Mesendoderm (in vitro differentiated cells): ENCODE data around the gene AGFG2.

Experiments
- DNase-seq: peaks from one replicate; pipeline ENCODE4 v3.0.0; 2013
- H2AK5ac ChIP-seq: 2 replicates; pipeline ENCODE4 v1.6.1; 2013; ENCODE audit warnings: low read length, inconsistent platforms
- H2BK120ac ChIP-seq: 2 replicates; pipeline ENCODE4 v1.6.1; 2013; ENCODE audit warnings: low read depth, mild to moderate bottlenecking, low read length, moderate library complexity, mixed read lengths
- H2BK15ac ChIP-seq: replicated peaks from 2 replicates; pipeline ENCODE4 v1.6.1; 2013; ENCODE audit warnings: low read depth, mild to moderate bottlenecking, moderate library complexity
- H2BK5ac ChIP-seq: 2 replicates; pipeline ENCODE4 v1.6.1; 2013; ENCODE audit warnings: low read length, inconsistent platforms
- H3K18ac ChIP-seq: 2 replicates; pipeline ENCODE4 v1.6.1; 2013; ENCODE audit warnings: mild to moderate bottlenecking, low read length, mixed read lengths
- H3K23ac ChIP-seq: one replicate; pipeline ENCODE4 v1.6.1; 2013; ENCODE audit warnings: low read length
- H3K27ac ChIP-seq: 2 replicates; pipeline ENCODE4 v1.5.1; 2013; ENCODE audit warnings: low read depth, mild to moderate bottlenecking, inconsistent platforms, low read length, moderate library complexity
- H3K27me3 ChIP-seq: 2 replicates; pipeline ENCODE4 v1.6.1; 2013; ENCODE audit warnings: low read length, control low read depth, mild to moderate bottlenecking, inconsistent platforms; ENCODE audit not compliant: insufficient read depth, poor library complexity
- H3K36me3 ChIP-seq: 2 replicates; pipeline ENCODE4 v1.6.1; 2013; ENCODE audit warnings: low read length, inconsistent platforms; ENCODE audit not compliant: control insufficient read depth, insufficient read depth
- H3K4ac ChIP-seq: one replicate; pipeline ENCODE4 v1.6.1; 2013; ENCODE audit warnings: low read depth, mild to moderate bottlenecking, low read length, moderate library complexity
- H3K4me1 ChIP-seq: 2 replicates; pipeline ENCODE4 v1.6.1; 2013; ENCODE audit warnings: low read depth, low read length, inconsistent platforms; ENCODE audit not compliant: control insufficient read depth
- H3K4me2 ChIP-seq: 2 replicates; pipeline ENCODE4 v1.6.1; 2013; ENCODE audit warnings: low read length
- H3K4me3 ChIP-seq: 2 replicates; pipeline ENCODE4 v1.5.1; 2013; ENCODE audit warnings: mild to moderate bottlenecking, low read length
- H3K56ac ChIP-seq: one replicate; pipeline ENCODE4 v1.6.1; 2013; ENCODE audit warnings: low read length
- H3K79me1 ChIP-seq: 2 replicates; pipeline ENCODE4 v1.6.1; 2013; ENCODE audit warnings: low read length, inconsistent platforms
- H3K79me2 ChIP-seq: 2 replicates; pipeline ENCODE4 v1.6.1; 2013; ENCODE audit warnings: mild to moderate bottlenecking, low read length; ENCODE audit not compliant: control insufficient read depth, insufficient read depth
- H3K9ac ChIP-seq: 2 replicates; pipeline ENCODE4 v1.6.1; 2013; ENCODE audit warnings: low read length, inconsistent platforms
- H4K5ac ChIP-seq: one replicate; pipeline ENCODE4 v1.6.1; 2013; ENCODE audit warnings: low read length
- H4K8ac ChIP-seq: one replicate; pipeline ENCODE4 v1.6.1; 2013; ENCODE audit warnings: low read depth, mild to moderate bottlenecking, control low read depth, low read length, moderate library complexity
- WGBS: extraction: QIAGEN DNeasy Blood & Tissue Kit; methylation state at CpG from one replicate; pipeline ENCODE4 v1.1.7; 2013; ENCODE audit warnings: low lambda C conversion rate, missing lambda C conversion rate; ENCODE audit not compliant: insufficient coverage; ENCODE audit errors: extremely low coverage; 5-methylcytosine and 5-hydroxymethylcytosine counted together

AGFG2 gene

DNA sequence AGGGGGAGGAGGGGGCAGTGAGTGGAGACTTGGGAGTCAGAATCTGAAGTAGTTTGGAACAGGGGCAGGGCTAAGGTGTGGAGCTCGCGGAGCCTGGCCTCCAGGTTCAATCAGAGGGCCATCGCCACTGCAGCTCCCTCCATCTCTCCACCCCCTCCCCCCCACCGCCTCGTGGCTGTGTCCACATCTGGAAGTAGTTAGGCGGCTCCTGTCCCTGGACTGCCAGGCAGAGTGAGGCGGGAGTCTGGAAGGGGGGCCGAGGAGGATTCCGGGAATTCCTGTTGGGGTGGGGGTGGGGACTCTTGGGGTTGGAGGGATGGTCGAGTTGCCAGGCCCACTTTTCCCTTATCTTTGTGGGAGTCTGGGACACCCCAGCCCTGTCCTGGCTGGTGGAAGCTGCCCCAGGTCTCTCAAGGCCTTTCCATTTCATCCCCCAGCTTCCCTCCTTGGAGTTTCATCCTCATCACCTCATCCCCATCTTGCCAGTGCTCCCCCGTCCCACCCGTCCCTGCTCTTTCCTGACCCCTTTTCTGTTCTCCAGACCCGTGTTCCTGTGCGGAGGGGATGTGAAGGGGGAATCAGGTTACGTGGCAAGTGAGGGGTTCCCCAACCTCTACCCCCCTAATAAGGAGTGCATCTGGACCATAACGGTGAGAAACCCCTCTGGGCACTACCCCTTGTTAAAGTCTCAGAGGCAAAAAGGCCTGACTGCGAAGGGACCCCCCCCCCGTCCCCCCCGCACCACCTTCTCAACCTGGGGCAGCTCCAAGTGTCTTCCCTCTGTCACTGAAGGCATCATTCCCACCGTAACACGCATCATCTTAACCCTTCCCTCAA, 64.1 kb downstream of the AGFG2 start:
- no peak overlapping the region for H3K4me3 ChIP-seq
- H3K36me3 ChIP-seq: no peaks in the 10 kb centered on the region
- peak overlapping the region; percentile 41 for H3K4ac ChIP-seq
- H3K4me1 ChIP-seq: peaks cover 8% of the 10 kb centered on the region
- no peak overlapping the region for H2BK15ac ChIP-seq
- DNase-seq: peak; percentile 90
- no peak overlapping the region for H3K18ac ChIP-seq
- no peak overlapping the region for H3K23ac ChIP-seq
- H3K79me2 ChIP-seq: no peaks in the 10 kb centered on the region
- H4K5ac ChIP-seq: no peak overlapping the region
- H3K79me1 ChIP-seq: no peaks in the 10 kb centered on the region
- no peak overlapping the region for H2BK5ac ChIP-seq
- no peak overlapping the region for H2BK120ac ChIP-seq
- H4K8ac ChIP-seq: no peak overlapping the region
- H3K27ac ChIP-seq: peak overlapping the region; percentile 17
- H3K56ac ChIP-seq: peak overlapping the region; percentile 95
- H3K27me3 ChIP-seq: no peaks in the 10 kb centered on the region
- peak overlapping the region; percentile 69 for H3K4me2 ChIP-seq
- H2AK5ac ChIP-seq: peak overlapping the region; percentile 98
- WGBS: no CpG with 5 or more reads among the region's 21 CpGs
- H3K9ac ChIP-seq: peak overlapping the region; percentile 73

- H2BK120ac ChIP-seq: no peak overlapping the region
- no peak overlapping the region for H2BK15ac ChIP-seq
- H3K27ac ChIP-seq: no peak overlapping the region
- no peak overlapping the region for H3K4ac ChIP-seq
- H3K4me2 ChIP-seq: peak overlapping the region; percentile 69
- H3K79me1 ChIP-seq: no peaks in the 10 kb centered on the region
- no peak overlapping the region for H3K23ac ChIP-seq
- no peak overlapping the region for H4K5ac ChIP-seq
- H3K18ac ChIP-seq: no peak overlapping the region
- H3K79me2 ChIP-seq: no peaks in the 10 kb centered on the region
- peak overlapping the region; percentile 72 for H3K9ac ChIP-seq
- H3K4me1 ChIP-seq: peaks cover 8% of the 10 kb centered on the region
- DNase-seq: peak; percentile 83
- no peaks in the 10 kb centered on the region for H3K36me3 ChIP-seq
- no CpG with 5 or more reads among the region's 10 CpGs for WGBS
- H2AK5ac ChIP-seq: no peak overlapping the region
- no peaks in the 10 kb centered on the region for H3K27me3 ChIP-seq
- no peak overlapping the region for H4K8ac ChIP-seq
- peak overlapping the region; percentile 16 for H3K4me3 ChIP-seq
- peak overlapping the region; percentile 95 for H3K56ac ChIP-seq
- no peak overlapping the region for H2BK5ac ChIP-seq
Observed at GRCh38 chr7:100603726-100604027, 64.7 kb downstream of the AGFG2 start.

DNA sequence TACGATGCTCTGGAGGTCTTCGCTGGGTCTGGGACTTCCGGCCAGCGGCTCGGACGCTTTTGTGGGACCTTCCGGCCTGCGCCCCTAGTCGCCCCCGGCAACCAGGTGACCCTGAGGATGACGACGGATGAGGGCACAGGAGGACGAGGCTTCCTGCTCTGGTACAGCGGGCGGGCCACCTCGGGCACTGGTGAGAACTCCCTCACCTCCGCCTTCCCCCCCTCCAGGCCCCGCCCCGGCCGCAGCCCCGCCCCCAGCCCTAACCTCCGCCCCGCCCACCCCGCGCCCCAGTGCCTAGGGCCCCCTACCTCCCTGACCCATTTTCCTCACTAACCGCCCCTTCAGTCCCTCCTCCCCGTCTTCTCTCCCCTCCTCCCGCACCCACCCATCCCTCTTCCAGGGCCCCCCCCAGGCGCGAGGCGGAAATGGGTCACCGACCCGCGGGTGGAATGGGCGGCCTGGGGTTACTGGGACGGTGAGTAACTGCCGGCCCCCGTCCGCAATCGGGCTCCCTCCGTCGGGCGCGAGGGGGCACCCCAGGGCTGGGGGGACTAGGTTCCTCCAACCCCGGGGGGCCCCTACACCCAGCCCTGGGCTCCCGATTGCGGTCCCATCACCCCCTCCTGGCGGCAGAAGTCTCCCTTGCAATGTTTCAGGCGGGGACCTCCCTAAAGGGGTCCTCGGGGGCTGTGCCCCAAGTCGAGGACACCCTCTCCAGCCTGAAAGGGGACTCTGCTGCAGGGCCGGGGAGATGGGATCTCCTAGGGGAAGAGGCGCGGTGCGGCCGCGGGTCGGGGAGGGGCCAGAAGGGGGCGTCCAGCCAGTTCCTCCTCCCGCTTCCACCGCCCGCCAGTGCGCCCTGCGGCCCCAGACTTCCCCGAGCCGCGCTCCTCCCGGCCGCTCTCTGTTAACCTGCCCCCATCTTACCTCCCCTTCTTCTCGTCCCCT, 65.3 kb downstream of the AGFG2 start:
- no CpG with 5 or more reads among the region's 70 CpGs for WGBS
- Histone ChIP-seq H2AK5ac (no peak overlapping the region), H3K36me3 (no peaks in the 10 kb centered on the region), H3K79me1 (no peaks in the 10 kb centered on the region), H3K4me2 (peak overlapping the region; percentile 69), H3K79me2 (no peaks in the 10 kb centered on the region), H2BK5ac (no peak overlapping the region), H3K4me1 (peaks cover 8% of the 10 kb centered on the region), H3K23ac (no peak overlapping the region), H3K27me3 (no peaks in the 10 kb centered on the region), H3K27ac (no peak overlapping the region), H3K18ac (peak overlapping the region; percentile 89), H3K56ac (peak overlapping the region; percentile 95), H4K8ac (no peak overlapping the region), H4K5ac (no peak overlapping the region), H2BK15ac (no peak overlapping the region), H3K9ac (peak overlapping the region; percentile 73), H2BK120ac (no peak overlapping the region), H3K4ac (peak overlapping the region; percentile 89), H3K4me3 (peak overlapping the region; percentile 65)
- DNase-seq: peak; percentile 84

GRCh38 chr7:100604976-100605911, 66.2 kb downstream of the AGFG2 start:
- Histone ChIP-seq H3K79me2 (no peaks in the 10 kb centered on the region), H3K27ac (no peak overlapping the region), H3K4ac (no peak overlapping the region), H3K79me1 (no peaks in the 10 kb centered on the region), H3K23ac (no peak overlapping the region), H2BK15ac (no peak overlapping the region), H2BK120ac (no peak overlapping the region), H3K9ac (peak overlapping the region; percentile 73), H3K4me2 (peak overlapping the region; percentile 30), H3K56ac (peak overlapping the region; percentile 84), H3K4me3 (peak overlapping the region; percentile 24), H3K36me3 (no peaks in the 10 kb centered on the region), H3K18ac (no peak overlapping the region), H2BK5ac (no peak overlapping the region), H3K27me3 (no peaks in the 10 kb centered on the region), H4K5ac (no peak overlapping the region), H4K8ac (no peak overlapping the region), H2AK5ac (no peak overlapping the region), H3K4me1 (peaks cover 8% of the 10 kb centered on the region)
- DNase-seq: no peak
- WGBS: no CpG with 5 or more reads among the region's 68 CpGs

- H2AK5ac ChIP-seq: no peak overlapping the region
- H3K27ac ChIP-seq: no peak overlapping the region
- H3K4me1 ChIP-seq: peaks cover 8% of the 10 kb centered on the region
- no CpG with 5 or more reads among the region's 12 CpGs for WGBS
- no peak overlapping the region for H3K56ac ChIP-seq
- H3K18ac ChIP-seq: no peak overlapping the region
- H2BK120ac ChIP-seq: no peak overlapping the region
- DNase-seq: no peak
- no peak overlapping the region for H4K5ac ChIP-seq
- no peak overlapping the region for H2BK15ac ChIP-seq
- no peak overlapping the region for H4K8ac ChIP-seq
- H3K4ac ChIP-seq: no peak overlapping the region
- H3K23ac ChIP-seq: no peak overlapping the region
- H3K4me3 ChIP-seq: no peak overlapping the region
- H3K79me2 ChIP-seq: no peaks in the 10 kb centered on the region
- no peak overlapping the region for H2BK5ac ChIP-seq
- no peaks in the 10 kb centered on the region for H3K27me3 ChIP-seq
- H3K36me3 ChIP-seq: no peaks in the 10 kb centered on the region
- no peaks in the 10 kb centered on the region for H3K79me1 ChIP-seq
- H3K9ac ChIP-seq: no peak overlapping the region
- H3K4me2 ChIP-seq: no peak overlapping the region
Observed at GRCh38 chr7:100606313-100606712, 67.3 kb downstream of the AGFG2 start.
